Dermis microvascular lymphatic vessel endothelial cell (primary cell): Measurements from ENCODE around the gene TMCO6. TPM values are rescaled to one million over a fixed set of nuclear protein-coding genes. Genes with fewer than 3 reads are reported as not detected.

Experiments used
- DNase-seq, 2 donors: peaks; one replicate each; pipeline versions ENCODE4 v3.0.0 to v3.0.0-alpha.2; 2010; ENCODE audit warnings: low read depth in 2 of 2
- total RNA-seq: library from RNA; depleted of rRNA; stranded (reverse); fragments of >200 nt; gene quantifications from 2 replicates; pipeline ENCODE4 v1.2.1, GENCODE V29; 2014

The TMCO6 gene
- total RNA-seq, 1 donor from 2014 or later = 8.5 TPM

DNA sequence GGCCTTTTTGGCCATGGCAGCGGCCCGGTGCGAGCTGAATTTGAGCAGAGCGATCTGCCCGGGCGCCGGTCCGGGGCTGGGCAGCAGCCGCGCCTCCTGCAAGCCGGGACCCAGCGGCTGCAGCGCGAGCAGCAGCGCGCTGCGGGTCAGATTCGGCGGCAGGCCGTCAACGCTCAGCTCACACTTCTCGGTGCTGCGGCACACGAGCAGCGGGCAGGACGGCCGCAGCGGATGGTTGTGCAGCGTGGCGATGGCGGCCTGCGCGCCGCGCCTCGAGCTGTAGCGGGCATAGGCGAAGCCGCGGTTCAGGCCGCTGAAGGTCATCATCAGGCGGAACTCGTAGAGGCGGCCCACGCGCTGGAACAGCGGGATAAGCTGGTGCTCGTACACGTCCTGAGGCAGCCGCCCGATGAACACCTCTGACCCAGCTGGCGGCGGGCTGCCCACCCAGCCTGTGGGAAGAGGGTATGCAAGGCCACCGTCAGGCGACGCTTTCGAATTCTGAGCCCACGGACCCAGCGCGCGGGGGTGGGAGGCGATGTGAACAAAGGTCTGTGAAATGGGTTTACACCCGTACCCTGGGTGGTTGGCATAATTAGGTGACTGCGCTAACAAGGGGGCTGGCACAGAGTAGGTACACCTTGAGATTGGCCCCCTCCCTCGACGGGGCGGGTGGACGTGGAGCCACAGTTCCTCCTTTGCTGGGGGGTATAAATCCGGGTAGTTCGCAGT lies 33.4 kb downstream of the TMCO6 start:
- peak in 1 of 2 donors; percentile 24 for DNase-seq

DNA sequence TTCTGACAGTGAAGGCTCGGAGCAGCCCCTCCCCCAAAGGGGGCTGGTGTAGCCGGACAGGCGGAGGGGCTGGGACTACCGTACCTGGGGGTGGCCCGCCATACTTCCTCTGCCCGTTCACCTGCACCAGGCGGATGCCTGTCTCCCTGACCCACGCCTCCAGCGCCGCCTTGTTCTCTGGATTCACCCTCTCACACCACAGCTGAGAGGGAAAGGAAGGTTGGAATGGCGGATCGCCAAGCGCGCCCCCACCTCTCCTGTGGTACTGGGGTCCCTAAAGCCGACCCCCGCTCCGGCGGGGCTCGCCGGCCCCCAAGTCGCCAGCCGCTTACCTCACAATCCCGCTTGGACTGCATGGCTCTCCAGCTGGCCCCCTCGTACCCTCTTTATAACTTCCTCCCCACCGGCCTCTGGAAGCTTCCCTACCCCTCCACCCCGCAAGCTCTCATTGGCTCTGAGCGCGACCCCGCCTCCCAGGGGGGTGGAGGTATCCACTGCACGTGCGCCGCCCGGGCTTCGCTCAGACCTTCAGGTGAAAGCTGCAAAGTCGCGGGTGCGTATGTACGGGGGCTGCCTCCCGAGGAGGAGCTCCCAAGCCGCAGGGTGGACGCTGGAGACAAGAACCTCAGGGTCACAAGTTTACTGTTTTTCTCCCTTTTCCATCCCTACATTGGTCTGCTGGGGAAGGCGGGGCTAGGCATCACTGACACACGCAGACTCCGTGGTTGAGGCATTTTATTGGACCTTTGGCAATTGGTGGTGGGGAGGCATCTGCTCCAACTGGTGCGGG lies 34.1 kb downstream of the TMCO6 start, which contains the start of gene DND1:
Gene DND1, minus strand, starts transcription at position 390 of the 790 bp plus-strand sequence. Its CDS starts 34 bp downstream, at position 356.
- no peak for DNase-seq

DNA sequence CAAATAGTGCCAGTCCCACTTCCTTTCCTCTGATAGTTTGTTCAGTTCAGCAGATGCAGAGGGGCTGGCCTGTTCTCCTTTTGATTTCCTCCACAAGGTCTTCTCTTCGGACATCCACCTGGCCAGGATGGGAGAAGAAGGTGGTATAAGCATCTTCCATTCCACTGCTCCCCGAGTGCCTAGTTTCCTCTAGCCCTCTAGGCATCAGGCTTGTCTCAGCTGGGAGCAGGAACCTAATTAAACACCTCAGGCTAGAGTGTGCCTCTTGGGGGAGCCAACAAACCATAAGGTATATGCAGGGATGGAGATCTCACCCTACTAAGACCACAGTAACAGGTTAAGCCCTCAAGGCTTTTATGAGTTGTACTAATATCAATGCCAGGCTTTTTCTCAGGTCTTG lies 35.0 kb downstream of the TMCO6 start:
- DNase-seq = no peak

DNA sequence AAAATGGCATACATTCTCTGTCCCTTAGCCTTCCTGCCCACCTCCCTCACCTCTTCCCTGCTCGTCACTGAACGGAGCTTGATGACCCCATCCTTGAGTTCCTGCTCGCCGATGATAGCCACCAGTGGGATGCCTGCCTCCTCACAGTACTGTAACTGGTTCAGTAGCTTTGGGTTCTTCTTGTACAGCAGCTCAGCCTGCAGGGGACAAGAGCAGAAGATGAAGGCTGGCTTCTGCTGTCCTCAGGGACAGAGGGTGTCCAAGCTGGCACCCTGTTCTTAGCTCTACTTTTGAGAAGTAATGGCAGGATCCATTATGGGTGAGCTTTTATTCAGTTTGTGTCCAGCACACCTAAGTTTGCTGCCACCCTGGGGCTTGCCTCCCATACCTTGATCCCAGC lies 35.4 kb downstream of the TMCO6 start:
- DNase-seq = no peak

DNA sequence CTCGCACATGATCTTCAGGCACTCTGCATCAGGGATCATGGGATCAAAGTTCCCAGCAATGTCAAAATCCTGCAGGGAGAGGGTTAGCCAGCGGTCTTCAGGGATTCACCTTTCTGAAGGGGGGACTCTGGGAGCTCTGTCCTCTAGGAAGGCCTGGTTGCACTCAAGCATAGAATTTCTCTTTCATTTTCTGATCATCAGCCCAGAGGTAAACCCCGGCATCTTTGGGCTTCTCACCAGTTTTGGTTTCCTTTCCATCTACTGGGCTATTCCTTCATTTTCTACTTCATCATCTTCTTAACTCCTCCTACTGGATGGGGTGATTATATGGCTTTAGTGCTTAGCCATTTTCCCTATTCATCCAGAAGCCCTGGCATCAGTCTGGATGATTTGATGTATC lies 38.7 kb downstream of the TMCO6 start:
- no peak for DNase-seq

DNA sequence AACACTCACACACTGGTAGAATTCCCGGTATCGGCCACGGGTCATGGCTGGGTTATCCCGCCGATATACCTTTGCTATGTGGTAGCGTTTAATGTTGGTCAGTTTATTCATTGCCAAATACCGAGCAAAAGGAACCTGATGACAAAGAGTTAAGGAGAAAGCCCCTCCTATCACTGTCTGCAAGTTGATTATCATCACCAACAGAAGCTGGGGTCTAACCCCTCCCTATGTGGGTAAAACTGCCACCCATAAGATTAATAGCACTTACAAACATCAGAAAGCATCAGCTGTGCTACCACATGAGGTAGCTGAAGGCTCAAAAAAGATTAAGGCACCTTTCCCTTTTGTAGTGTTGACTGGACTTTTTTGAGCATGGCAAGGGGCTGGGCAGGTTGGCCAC lies 39.7 kb downstream of the TMCO6 start:
- no peak for DNase-seq

DNA sequence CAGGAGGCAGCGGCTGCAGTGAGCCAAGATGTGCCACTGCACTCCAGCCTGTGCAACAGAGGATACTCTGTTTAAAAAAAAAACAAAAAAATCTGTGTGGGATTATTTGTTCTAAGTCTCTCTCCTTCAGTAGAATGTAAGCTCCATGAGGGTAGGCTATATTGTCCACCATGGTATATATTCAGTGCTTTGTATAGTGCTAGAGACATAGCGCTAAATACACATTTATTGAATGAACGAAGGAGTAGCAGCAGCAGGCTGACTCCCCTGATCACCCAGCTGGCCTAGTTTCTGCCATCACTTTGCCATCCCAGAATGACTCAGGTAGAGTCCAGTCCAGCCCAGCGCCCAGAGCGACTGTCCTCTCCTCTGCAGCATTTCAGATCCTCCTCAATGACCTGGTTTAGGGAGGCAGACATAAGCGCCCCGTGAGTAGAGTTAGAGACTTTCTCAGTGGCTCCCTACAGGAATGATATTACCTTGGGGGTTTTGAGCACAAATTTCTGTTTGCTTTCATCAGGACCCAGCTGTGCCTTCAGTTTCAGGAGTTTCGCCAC lies 51.2 kb downstream of the TMCO6 start:
- no peak for DNase-seq

DNA sequence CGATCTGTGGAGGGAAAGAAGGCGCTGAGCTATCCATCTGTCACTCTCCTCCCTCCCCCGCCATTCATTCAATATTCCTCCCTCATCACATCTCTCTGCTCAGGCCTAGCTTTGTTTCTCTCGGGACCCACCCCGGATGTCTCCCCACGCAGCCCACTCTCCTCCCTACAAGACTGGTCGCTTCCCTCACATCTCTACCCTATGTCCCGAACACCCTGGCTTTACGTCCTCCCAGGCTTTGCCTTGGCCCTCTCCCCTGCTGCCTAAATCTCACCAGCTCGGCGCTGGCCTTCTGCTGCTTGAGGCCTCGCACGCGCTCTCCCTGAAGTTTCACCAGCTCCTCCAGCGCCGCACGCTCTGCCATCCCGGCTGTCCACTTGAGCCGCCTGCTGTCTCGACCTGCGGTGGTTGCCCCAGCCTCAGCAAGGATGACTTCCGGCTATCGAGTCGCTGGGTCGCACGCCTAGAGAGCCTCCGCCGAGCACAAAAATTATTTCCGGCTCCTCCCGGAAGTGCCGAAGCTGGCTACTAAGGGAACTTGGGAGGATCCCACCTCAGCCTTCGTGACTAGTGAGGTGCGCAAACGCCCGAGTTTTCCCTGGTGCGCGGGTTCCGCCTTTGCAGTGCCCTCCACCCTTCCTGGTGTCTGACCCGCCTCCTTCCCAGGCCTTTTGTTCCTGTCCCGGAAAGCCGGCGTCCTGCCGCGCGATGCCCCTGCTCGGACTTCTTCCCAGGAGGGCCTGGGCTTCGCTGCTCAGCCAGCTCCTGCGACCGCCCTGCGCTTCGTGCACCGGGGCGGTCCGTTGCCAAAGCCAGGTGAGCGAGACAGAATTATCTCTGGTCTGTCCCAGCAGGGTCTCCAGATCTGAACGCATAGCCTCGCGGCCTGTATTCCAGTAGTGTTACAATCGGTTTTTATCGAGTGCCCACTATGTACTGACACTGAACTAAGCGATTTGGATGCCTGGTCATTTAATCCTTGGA lies 52.0 kb downstream of the TMCO6 start, which contains the start of the genes HARS1 and HARS2:
Gene HARS1, minus strand, starts transcription at position 430 of the 984 bp plus-strand sequence. Its CDS starts 66 bp downstream, at position 364.
Gene HARS2, plus strand, starts transcription at position 515 of the 984 bp plus-strand sequence. Its CDS starts 194 bp downstream, at position 709.
- peak; percentile 79 to 95 for DNase-seq

DNA sequence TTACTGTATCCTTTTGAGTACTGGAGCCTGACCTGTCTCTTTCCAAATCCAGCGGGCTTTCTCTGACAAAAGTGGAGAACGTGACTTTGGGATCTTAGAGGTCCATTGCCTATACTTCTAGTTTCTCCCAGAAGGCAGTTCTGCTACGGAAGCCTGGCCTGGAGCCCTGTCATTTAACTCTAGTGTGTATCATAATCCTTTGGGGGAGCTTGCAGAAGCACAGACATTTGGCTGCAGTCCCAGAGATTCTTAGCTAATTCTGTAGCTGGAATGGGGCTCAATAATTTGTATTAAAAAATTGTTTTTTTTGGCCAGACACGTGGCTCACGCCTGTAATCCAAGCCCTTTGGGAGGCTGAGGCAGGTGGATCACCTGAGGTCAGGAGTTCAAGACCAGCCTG lies 55.0 kb downstream of the TMCO6 start:
- no peak for DNase-seq

Other genes with a start within 250 kb of the TMCO6 start
- gene ANKHD1, start 237.6 kb upstream of the TMCO6 start, total RNA-seq = 44.7 and 59.3 TPM in 2 replicates
- 1.3 and 2.3 TPM in 2 replicates for gene EIF4EBP3, start 91.8 kb upstream of the TMCO6 start, total RNA-seq
- 17.5 and 18.2 TPM in 2 replicates for gene SRA1, start 82.0 kb upstream of the TMCO6 start, total RNA-seq
- 3.3 and 6.6 TPM in 2 replicates for gene APBB3, start 74.9 kb upstream of the TMCO6 start, total RNA-seq
- gene SLC35A4, start 74.6 kb upstream of the TMCO6 start, total RNA-seq = 14.8 and 27.9 TPM in 2 replicates
- gene CD14, start 6.3 kb upstream of the TMCO6 start, total RNA-seq = 1.9 and 10.7 TPM in 2 replicates
- gene NDUFA2, start 8.2 kb downstream of the TMCO6 start, total RNA-seq = 60.2 and 70.5 TPM in 2 replicates
- gene IK, start 8.4 kb downstream of the TMCO6 start, total RNA-seq = 51.1 and 51.2 TPM in 2 replicates
- 24.6 and 31.7 TPM in 2 replicates for gene WDR55, start 25.5 kb downstream of the TMCO6 start, total RNA-seq
- gene DND1, start 34.1 kb downstream of the TMCO6 start, total RNA-seq = 0.13 TPM in 2 replicates
- 46.0 and 48.0 TPM in 2 replicates for gene HARS1, start 51.9 kb downstream of the TMCO6 start, total RNA-seq
- gene HARS2, start 52.0 kb downstream of the TMCO6 start, total RNA-seq = 23.3 and 23.6 TPM in 2 replicates
- 30.3 and 33.4 TPM in 2 replicates for gene ZMAT2, start 61.0 kb downstream of the TMCO6 start, total RNA-seq
- under 0.01 TPM in 1 of 2 replicates, not detected in the other for gene PCDHA1, start 146.7 kb downstream of the TMCO6 start, total RNA-seq
- gene PCDHA2, start 155.4 kb downstream of the TMCO6 start, total RNA-seq = under 0.01 TPM in 1 of 2 replicates, not detected in the other
- gene PCDHA3, start 161.6 kb downstream of the TMCO6 start, total RNA-seq = 0.13 and 0.25 TPM in 2 replicates
- gene PCDHA4, start 167.6 kb downstream of the TMCO6 start, total RNA-seq = under 0.01 and 0.25 TPM in 2 replicates
- gene PCDHA5, start 182.2 kb downstream of the TMCO6 start, total RNA-seq = under 0.01 TPM in 2 replicates
- 0.25 TPM in 1 of 2 replicates, not detected in the other for gene PCDHA6, start 188.5 kb downstream of the TMCO6 start, total RNA-seq
- gene PCDHA7, start 194.8 kb downstream of the TMCO6 start, total RNA-seq = 0.13 and 0.38 TPM in 2 replicates
- 0.13 TPM in 1 of 2 replicates, not detected in the other for gene PCDHA8, start 201.7 kb downstream of the TMCO6 start, total RNA-seq
- under 0.01 TPM in 2 replicates for gene PCDHA9, start 208.9 kb downstream of the TMCO6 start, total RNA-seq
- under 0.01 and 0.13 TPM in 2 replicates for gene PCDHA10, start 216.4 kb downstream of the TMCO6 start, total RNA-seq
- under 0.01 TPM in 1 of 2 replicates, not detected in the other for gene PCDHA11, start 229.5 kb downstream of the TMCO6 start, total RNA-seq
- under 0.01 TPM in 1 of 2 replicates, not detected in the other for gene PCDHA12, start 235.9 kb downstream of the TMCO6 start, total RNA-seq
- under 0.01 TPM in 2 replicates for gene PCDHA13, start 242.7 kb downstream of the TMCO6 start, total RNA-seq